ENCODE data around the gene NKAP. TPM values are rescaled to one million over a fixed set of nuclear protein-coding genes. Genes with fewer than 3 reads are reported as not detected.
"Not testable (repeated sequence)": the region's sequence is repeated elsewhere in the genome, so short reads cannot be mapped to it uniquely, and the experiment has no call there.

The NKAP gene
- total RNA-seq, 1 donor from 2014 or later = 5.9 TPM

- DNase-seq = no peak
Measured at GRCh38 chrX:119935215-119935874, 8.2 kb downstream of the NKAP start.

GRCh38 chrX:119922391-119922790, 21.2 kb downstream of the NKAP start:
- not testable (repeated sequence) for DNase-seq

GRCh38 chrX:119919835-119920585, 23.5 kb downstream of the NKAP start:
- DNase-seq = no peak

GRCh38 chrX:119917877-119918276, 25.7 kb downstream of the NKAP start:
- no peak for DNase-seq

GRCh38 chrX:119916310-119916709, 27.2 kb downstream of the NKAP start:
- DNase-seq = no peak

GRCh38 chrX:119900976-119901375, 42.6 kb downstream of the NKAP start:
- DNase-seq = no peak

- DNase-seq = no peak
Measured at GRCh38 chrX:119899125-119899524, 44.4 kb downstream of the NKAP start.

GRCh38 chrX:119895843-119896326, 47.7 kb downstream of the NKAP start, which contains the start of gene AKAP14:
Gene AKAP14, plus strand, starts transcription at chrX:119895893. Its CDS starts 7,331 bp downstream, at chrX:119903224.
- DNase-seq = peak; percentile 5

GRCh38 chrX:119891961-119892692, 51.4 kb downstream of the NKAP start:
- DNase-seq = not testable (repeated sequence)

- DNase-seq = not testable (repeated sequence)
Measured at GRCh38 chrX:119890626-119891025, 52.9 kb downstream of the NKAP start.

- DNase-seq = peak; percentile 54
Measured at GRCh38 chrX:119887721-119888425, 55.7 kb downstream of the NKAP start.

- no peak for DNase-seq
Measured at GRCh38 chrX:119885554-119886428, 57.8 kb downstream of the NKAP start.

- DNase-seq = peak; percentile 41
Measured at GRCh38 chrX:119880552-119881437, 62.8 kb downstream of the NKAP start.

GRCh38 chrX:119880076-119880475, 63.5 kb downstream of the NKAP start:
- DNase-seq = no peak

GRCh38 chrX:119878740-119879139, 64.8 kb downstream of the NKAP start:
- no peak for DNase-seq

- peak; percentile 91 for DNase-seq
Measured at GRCh38 chrX:119871599-119872395, 71.8 kb downstream of the NKAP start, which contains the start of the genes NDUFA1 and RNF113A. Gene NDUFA1, plus strand, starts transcription at chrX:119871832. Its CDS starts 80 bp downstream, at chrX:119871912. Gene RNF113A, minus strand, starts transcription at chrX:119871733. Its CDS starts 120 bp downstream, at chrX:119871613.

GRCh38 chrX:119871245-119871598, 72.3 kb downstream of the NKAP start:
- DNase-seq = peak; percentile 24
